Activated naive CD4-positive, alpha-beta T cell treated with Interleukin-2 at 50 U/mL for 16 hours (primary cell): ENCODE results near the gene HRAS.
"Not testable (repeated sequence)": the region's sequence is repeated elsewhere in the genome, so short reads cannot be mapped to it uniquely, and the experiment has no call there.

Experiments
- DNase-seq: peaks from one replicate; pipeline ENCODE4 v3.0.0-alpha.2; 2020

HRAS gene

DNA sequence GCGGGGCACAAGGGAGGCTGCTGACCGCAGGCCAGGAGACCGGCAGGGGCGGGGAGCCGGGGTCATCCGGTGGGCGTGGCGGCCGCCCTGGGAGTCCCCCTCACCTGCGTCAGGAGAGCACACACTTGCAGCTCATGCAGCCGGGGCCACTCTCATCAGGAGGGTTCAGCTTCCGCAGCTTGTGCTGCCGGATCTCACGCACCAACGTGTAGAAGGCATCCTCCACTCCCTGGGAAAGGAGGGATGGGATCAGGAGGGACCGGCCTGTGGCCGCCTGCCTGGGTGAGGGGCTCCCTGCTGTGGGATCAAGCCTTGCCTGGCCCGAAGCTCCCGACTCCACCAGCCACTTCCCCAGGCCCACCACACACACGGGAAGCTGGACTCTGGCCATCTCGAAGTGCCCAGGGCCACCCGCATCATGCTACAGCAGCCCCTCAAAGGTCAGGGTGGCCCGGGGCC lies 2.8 kb downstream of the HRAS start:
- no peak for DNase-seq

DNA sequence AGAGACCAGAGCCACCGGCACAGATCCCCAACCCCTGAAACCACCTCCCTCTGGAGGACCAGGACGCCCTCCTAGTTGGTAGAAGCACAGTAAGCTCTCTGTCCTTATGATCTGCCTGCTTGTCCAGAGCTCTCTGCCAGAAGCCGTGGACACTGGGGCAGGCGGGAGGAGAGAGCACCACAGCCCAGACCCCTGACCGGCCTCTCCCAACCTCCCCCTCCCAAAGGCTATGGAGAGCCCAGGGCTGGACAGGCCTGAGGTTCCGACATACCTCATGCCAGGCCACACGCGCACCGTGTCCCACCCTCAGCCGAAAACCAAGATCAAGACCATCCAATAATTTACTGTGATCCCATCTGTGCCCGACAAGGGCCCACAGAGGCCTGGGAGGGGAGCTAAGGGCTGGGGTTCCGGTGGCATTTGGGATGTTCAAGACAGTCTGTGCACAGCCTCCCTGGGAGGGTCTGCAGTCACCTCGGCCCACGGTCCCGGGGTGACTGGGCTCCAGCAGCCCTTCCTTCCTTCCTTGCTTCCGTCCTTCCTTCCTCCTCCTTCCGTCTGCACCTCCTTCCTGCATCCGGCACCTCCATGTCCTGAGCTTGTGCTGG lies 3.4 kb downstream of the HRAS start:
- no peak for DNase-seq

- DNase-seq, result no peak
These were observed 4.2 kb downstream of the HRAS start for GRCh38 chr11:530960-531831.

GRCh38 chr11:529728-530411 lies 5.5 kb downstream of the HRAS start:
- no peak for DNase-seq

GRCh38 chr11:528815-529727 lies 6.3 kb downstream of the HRAS start:
- no peak for DNase-seq

- DNase-seq, result no peak
These were observed 7.1 kb downstream of the HRAS start for GRCh38 chr11:528166-528814.

- DNase-seq, result no peak
These were observed 9.2 kb downstream of the HRAS start for GRCh38 chr11:526192-526591.

- DNase-seq, result no peak
These were observed 14.1 kb downstream of the HRAS start for GRCh38 chr11:521177-521688.

- no peak for DNase-seq
These were observed 14.8 kb downstream of the HRAS start for GRCh38 chr11:520428-521176.

- DNase-seq, result peak; percentile 86
These were observed 16.7 kb downstream of the HRAS start for GRCh38 chr11:518463-519202.

GRCh38 chr11:516918-517685 lies 18.3 kb downstream of the HRAS start:
- DNase-seq, result not testable (repeated sequence)

DNA sequence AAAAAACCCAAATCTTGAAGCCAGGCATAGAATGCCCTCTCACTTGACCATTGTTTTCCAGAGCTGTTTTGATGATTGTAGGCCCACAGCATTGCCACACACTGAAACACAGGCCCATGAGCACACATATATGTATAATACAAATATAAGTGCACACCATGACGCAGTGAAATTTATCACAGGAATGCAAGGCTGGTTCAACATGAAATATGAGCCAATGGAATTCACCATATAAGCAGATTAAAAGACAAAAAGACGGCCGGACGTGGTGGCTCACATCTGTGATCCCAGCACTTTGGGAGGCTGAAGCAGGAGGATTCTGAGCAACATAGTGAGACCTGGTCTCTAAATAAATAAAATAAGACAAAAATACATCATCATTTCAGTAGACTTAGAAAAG lies 19.0 kb downstream of the HRAS start:
- no peak for DNase-seq

DNA sequence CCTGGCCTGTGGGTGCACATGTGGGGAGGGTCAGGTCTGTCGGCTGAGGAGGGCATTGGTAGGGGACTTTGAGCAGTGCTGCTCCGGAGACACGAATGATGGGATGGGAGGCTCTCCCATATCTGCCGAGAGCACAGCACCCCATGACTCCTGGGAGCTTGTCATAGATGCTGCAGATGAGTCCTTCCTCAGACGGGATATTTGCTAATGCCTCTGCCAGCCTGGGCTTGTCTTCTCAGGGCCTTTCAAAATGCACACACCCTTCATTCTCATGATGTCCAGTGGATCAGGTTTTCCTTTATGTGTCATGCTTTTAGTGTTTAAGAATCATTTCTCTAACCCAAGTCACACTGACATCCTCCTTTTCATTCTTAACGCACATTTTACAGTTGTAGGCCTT lies 20.2 kb downstream of the HRAS start:
- DNase-seq, result no peak

DNA sequence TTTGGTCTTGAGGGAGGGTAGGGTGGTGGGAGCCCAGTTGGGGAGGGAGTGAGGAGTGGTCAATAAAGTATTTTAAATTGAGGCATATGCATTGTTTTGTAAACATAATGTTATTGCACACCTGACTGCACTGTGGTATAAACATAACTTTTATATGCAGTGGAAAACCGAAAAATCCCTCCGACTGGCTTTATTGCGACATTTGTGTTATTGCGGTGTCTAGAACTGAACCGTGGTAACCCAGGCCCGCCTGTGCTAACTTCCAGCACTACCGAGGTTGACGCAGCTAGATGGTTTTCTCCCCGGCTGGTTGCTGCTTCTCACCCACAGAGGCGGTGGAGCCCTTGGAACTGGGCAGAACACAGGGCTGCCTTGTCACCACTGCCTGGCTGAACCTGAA lies 20.8 kb downstream of the HRAS start:
- no peak for DNase-seq

- no peak for DNase-seq
These were observed 22.4 kb downstream of the HRAS start for GRCh38 chr11:512761-513595.

GRCh38 chr11:508956-509355 lies 26.4 kb downstream of the HRAS start:
- no peak for DNase-seq

DNA sequence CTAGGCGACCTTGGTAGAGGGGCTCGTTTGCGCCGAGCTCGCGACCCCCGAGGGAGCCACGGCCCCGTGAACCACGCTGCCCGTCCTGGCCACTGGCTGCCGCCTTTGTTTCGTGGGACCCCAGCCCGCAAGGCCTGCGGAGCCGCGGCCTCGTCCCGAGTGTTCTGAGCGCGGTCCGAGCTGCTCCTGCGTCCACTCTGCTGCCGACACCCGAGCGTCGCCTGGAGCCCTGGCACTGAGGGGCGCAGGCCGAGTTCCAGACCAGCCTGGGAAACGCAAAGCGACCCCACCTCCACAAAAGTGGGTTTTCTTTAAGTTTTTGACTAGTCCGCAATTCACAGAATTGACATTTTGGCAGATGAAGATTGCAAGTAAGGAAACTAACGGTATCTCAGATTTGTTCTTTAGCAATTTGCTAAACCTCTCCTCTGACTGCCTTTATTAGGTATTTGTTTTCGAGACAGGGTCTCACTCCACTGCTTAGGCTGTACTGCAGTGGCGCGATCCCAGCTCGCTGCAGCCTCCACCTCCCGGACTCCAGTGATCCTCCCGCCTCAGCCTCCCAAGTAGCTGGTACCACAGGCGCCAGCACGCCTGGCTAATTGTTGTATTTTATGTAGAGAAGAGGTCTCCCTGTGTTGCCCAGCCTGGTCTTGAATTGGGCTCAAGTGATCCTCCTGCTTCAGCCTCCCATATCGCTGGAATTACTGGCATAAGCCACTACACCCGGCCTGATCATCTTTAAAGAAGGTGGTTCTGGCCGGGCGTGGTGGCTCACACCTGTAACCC lies 27.5 kb downstream of the HRAS start:
- no peak for DNase-seq
